COLO668 (cell line): ENCODE data around the gene ACTR8.

Source experiments
- DNase-seq: peaks from one replicate; lab custom pipeline; 2025; ENCODE audit not compliant: unreplicated experiment; lab: John Stamatoyannopoulos, UW

Gene ACTR8

GRCh38 chr3:53865732-53866499 lies 16.0 kb downstream of the ACTR8 start:
- DNase-seq = no peak

DNA sequence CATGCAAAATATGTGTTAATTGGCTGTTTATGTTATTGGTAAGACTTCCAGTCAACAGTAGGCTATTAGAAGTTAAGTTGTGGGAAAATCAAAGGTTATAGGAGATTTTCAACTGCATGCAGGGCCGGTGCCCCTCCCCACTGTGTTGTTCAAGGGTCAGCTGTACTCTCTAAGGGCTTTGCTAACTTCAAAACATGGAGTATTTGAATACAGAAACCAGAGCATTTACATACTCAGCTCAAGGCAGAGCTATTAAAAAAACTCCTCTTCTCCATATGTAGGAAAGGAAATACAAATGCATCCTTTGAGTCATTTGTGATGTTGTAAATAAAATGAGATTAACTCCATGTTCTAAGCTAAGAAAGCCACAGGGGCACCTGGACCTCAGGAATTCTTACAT lies 18.8 kb downstream of the ACTR8 start:
- DNase-seq = no peak

GRCh38 chr3:53862241-53862640 lies 19.7 kb downstream of the ACTR8 start:
- no peak for DNase-seq

DNA sequence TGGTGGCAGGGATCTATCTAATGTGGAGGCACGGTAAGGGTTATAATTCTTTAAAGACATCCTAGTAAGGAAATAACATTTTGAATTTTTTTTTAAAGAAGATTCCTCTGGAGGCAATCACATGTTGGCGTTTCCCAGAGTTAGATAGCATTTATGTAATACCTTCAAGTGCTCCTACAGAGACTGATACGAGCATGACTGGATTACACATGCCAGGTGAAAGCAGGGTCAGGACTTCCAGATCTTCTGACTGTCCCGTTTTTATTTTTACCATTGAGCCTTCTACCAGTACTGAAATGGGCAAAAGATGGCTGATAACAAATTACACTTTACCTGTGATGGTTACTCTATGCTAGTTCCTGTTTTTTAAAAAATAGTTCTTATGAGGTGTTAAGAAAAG lies 21.8 kb downstream of the ACTR8 start:
- no peak for DNase-seq

- DNase-seq = no peak
Observed at GRCh38 chr3:53859178-53859577, 22.8 kb downstream of the ACTR8 start.

GRCh38 chr3:53858096-53858741 lies 23.7 kb downstream of the ACTR8 start:
- no peak for DNase-seq

- DNase-seq = no peak
Observed at GRCh38 chr3:53856964-53857363, 25.0 kb downstream of the ACTR8 start.

GRCh38 chr3:53850895-53851294 lies 31.1 kb downstream of the ACTR8 start:
- DNase-seq = no peak

DNA sequence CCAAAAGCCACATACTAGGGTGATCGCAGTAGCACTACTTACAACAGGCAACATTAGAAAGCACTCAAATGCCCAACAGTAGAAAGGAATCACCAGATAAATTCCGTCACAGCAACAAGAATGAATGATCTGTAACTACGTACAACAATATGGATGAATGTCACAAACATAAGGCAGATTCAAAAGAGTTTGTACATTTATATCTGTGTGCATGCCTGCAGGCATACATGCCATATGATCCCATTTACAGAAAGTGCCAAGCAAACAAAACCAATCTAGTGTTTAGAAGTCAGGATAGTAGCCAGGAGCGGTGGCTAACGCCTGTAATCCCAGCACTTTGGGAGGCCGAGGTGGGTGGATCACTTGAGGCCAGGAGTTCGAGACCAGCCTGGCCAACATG lies 32.0 kb downstream of the ACTR8 start:
- DNase-seq = no peak

DNA sequence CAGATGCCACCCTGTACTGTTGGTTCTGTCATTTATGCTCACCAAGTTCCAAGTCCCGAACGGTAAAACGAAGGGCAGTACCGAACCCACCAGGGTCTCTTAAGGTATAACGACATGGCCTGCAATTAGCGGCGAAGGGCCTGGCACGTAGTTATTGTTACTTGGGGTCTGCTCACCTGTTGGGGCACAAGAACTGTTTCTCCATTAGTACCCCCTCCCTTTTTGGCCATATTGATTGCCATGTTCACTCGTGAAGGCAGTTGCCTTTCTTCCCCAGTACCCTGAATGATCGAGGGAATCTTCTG lies 35.1 kb downstream of the ACTR8 start:
- no peak for DNase-seq

DNA sequence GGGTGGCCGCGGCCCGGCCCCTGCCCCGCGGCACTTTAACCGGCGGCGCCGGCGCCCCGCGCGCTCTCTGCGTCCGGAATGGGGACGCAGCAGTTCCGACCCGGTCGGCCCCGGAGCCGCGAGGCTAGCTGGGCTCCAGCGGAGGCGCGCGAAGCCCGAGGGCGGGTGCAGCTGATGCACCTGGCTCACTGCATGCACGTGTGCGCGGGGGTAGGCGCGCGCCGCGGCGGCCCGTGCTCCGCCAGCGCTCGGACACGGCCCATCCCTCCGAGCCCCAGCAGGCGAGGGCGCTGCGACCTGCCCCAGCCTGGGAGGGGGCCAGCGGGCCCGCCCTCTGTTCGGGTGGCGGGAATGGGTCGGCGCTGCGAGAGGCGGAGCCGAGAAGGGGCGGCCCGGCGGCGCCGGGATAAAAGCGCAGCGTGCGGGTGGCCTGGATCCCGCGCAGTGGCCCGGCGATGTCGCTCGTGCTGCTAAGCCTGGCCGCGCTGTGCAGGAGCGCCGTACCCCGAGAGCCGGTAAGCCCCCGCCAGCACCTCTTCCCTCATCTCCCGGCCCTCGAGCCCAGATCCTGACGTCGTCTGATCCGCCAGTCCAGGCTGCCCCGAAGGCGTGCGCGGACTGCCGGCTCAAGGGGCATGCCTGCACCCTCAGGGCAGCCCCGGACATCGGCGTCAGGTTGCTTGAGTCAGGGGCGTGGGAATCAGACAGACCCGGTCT lies 35.7 kb downstream of the ACTR8 start, which contains the start of the genes CHDH and IL17RB:
TSS of gene CHDH (minus strand) at position 286 of the 717 bp plus-strand sequence. CDS start 22,411 bp downstream, outside the sequence.
TSS of gene IL17RB (plus strand) at position 435 of the 717 bp plus-strand sequence. CDS start at position 456, 21 bp downstream.
- peak; percentile 87 for DNase-seq

DNA sequence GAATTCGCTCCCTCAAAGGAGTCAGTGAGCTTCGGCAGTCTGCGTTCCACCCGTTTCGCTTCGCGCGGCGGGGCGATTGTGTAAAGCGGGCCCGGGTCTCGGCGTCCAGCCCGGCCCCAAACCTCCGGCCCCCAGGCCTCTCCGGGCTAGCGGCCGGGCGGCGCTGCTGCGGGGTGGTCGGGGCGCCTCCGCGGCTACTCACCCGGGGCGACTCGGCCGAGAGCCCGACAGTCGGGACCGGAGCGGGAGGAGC lies 36.1 kb downstream of the ACTR8 start:
- no peak for DNase-seq

DNA sequence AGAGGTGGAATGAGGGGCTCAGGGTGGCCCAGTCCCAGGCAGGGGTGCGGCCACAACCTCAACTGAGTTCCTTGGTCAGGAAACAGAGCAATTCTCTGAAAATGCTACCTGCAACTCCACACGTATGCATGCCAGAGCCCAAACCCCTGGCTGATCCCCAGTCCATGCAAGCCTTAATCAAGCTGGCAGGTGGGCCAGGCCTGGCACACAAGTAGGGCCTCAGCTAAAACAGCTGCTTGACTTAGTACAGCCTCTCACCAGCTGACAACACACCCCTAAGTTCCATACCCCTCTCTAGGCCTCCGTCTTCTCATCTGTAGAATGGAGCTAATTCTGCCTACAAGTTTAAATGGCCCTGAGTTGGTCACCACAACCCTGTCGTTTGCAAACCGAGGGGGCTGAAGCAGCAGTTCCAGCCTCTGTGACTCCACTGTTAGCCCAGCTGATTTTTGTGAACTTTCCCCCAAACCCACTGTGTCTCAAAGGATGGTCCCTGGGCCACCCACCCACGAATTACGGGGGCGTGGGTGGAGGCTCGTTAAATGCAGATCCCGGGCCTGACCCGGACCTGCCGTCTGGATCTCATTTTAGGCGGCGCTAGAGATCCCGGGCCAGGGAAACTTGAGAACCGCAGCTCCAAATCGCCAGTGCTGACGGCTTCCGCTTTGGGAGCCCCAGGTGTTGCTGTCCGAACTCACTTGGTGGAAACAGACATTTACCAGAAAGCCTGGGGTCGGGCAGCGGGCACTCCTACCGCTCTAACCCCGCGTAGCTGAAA lies 36.7 kb downstream of the ACTR8 start:
- DNase-seq = peak; percentile 41

- DNase-seq = peak; percentile 39
Observed at GRCh38 chr3:53844262-53845102, 37.5 kb downstream of the ACTR8 start.

DNA sequence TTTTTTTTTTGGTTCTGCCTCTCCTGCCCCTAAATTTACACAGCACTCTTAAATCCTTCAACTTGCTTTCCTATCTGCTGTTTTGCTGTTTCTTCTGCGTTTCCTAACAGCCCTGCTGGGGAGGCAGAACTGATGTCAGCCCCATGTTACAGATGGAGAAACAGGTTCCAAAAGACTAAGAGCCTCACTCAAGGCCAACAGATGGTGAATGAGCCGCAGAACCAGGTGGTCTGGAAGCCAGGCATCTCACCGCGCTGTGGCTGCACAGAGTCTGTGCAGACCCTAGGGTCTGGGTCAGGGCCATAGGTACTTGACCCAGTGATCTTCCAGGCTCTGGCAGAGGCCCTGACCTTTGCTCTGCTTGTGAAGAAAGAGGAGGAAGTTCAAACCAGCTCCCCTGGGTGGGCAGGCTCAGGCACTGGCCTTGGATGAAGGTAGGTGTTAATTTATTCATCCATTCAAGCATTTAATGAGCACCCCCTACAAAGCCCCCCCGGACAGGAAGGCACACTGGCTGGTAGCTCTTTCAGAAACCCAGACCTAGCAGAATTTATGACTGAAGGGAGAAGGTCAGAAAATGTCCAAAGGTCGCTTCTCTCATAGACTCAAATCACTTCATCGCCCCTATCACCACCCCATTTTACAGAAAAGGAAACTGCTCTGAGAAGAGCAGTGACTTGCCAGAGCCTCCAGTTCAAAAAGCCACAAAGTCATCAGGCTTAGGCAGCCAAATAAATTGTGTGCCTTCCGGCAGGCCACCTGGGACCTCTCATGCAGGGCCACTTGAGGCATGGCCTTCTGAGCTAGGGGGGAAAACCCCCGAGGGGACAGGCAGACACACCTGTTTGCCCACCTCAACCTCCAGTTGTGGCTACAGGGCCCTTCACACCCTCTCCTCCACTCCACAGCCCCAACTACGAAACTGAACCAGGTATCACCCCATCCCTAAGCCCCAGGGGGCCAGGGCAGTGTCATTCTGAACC lies 38.5 kb downstream of the ACTR8 start:
- peak; percentile 45 for DNase-seq

DNA sequence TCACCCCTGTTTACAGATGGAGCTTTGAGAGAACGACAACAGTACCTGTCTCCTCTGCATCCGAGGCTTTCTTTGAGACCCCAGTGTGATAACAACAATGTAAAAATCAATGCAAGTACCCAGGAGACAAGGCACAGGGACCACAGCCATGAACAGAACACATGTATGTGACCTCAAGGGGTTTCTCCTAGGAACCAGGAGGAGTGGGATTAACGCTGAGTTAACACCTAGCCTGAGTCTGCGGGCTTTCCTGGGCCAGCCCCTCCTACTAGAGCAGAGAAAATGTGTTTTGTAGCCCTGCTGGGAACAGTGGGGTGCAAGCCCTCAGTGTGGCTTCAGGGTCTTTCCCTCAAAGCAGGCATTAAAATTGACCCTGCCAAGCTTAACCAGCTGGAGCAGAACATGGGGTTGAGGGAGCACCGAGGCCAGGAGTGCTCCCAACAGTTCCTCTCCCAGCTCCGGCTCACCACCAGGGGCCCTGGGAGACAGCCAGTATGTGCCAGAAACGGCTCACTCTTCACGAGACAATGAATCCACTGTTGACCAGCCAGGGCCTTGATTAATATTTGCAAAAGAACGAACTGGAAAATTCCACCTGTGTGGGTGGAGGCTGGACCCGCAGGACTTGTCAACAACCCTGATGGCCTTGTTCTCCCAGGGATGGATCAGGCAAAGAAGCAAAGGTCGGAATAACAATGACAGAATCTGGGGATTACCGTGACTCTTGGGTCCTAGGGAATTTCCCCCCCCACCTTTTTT lies 39.3 kb downstream of the ACTR8 start:
- DNase-seq = peak; percentile 83

GRCh38 chr3:53841296-53841695 lies 40.7 kb downstream of the ACTR8 start:
- peak; percentile 22 for DNase-seq

GRCh38 chr3:53837331-53837730 lies 44.6 kb downstream of the ACTR8 start:
- no peak for DNase-seq
